Suprapubic skin (tissue), 4 donors: ENCODE measurements around the gene CHI3L1.

Experiments used
- EP300 ChIP-seq: sonication (generic); formaldehyde crosslinking; IDR thresholded peaks from one replicate; pipeline ENCODE4 v1.6.1; 2017; ENCODE audit warnings: antibody characterized with exemption
- POLR2A ChIP-seq, 2 donors: fragments of 450-650 bp; IDR thresholded peaks; one replicate each; pipeline ENCODE4 v1.6.1; 2017; ENCODE audit warnings: antibody characterized with exemption in 2 of 2, mild to moderate bottlenecking in 2 of 2, moderate library complexity in 2 of 2
- POLR2AphosphoS5 ChIP-seq, 3 donors: sonication (generic); formaldehyde crosslinking; IDR thresholded peaks; one replicate each; pipeline ENCODE4 v1.6.1; 2017; ENCODE audit warnings: antibody characterized with exemption in 3 of 3
- TF ChIP-seq, protein P1 (sequence below), 2 donors: fragments of 200-600 bp in 1 of 2; fragments of 450-650 bp in 1 of 2; sonication (generic) in 1 of 2; IDR thresholded peaks; one replicate each; pipeline ENCODE4 v1.5.1; 2016 to 2019; ENCODE audit warnings: antibody characterized with exemption in 2 of 2, mild to moderate bottlenecking in 1 of 2, moderate library complexity in 1 of 2

DNA sequence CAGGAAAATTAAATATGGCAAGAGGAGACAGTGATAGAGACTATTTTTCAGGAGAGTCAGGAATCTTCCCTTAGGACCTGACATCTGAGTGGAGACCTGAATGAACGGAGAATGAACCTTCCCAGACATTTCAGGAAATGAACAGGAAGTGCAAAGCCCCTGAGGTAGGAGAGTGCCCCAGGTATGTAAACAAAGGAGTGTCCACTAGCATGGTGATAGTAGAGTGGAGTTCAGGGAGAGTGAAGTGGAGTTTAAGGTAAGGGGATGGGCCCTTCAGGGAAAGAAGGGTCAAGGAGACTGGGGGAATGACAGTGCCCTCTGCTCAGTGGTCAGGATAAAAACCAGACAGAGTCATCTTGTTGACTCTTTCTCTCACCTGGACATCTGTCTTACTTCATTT is 30.2 kb downstream of the CHI3L1 start:
- TF ChIP-seq, protein P1, sequence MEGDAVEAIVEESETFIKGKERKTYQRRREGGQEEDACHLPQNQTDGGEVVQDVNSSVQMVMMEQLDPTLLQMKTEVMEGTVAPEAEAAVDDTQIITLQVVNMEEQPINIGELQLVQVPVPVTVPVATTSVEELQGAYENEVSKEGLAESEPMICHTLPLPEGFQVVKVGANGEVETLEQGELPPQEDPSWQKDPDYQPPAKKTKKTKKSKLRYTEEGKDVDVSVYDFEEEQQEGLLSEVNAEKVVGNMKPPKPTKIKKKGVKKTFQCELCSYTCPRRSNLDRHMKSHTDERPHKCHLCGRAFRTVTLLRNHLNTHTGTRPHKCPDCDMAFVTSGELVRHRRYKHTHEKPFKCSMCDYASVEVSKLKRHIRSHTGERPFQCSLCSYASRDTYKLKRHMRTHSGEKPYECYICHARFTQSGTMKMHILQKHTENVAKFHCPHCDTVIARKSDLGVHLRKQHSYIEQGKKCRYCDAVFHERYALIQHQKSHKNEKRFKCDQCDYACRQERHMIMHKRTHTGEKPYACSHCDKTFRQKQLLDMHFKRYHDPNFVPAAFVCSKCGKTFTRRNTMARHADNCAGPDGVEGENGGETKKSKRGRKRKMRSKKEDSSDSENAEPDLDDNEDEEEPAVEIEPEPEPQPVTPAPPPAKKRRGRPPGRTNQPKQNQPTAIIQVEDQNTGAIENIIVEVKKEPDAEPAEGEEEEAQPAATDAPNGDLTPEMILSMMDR (IDR thresholded peaks at IDR 0.05), result no peak
- TF ChIP-seq EP300, result no peak
- TF ChIP-seq POLR2A (IDR thresholded peaks at IDR 0.05), result no peak
- no peak for TF ChIP-seq POLR2AphosphoS5 (IDR thresholded peaks at IDR 0.05)
